Spleen (tissue), 11 donors: Measurements from ENCODE around the gene USP10. TPM values are rescaled to one million over a fixed set of nuclear protein-coding genes. Genes with fewer than 3 reads are reported as not detected.

Experiments
- DNase-seq: peaks from one replicate; pipeline ENCODE4 v3.0.0-alpha.2; 2020
- H3K27ac ChIP-seq, 8 donors: fragments of 200-600 bp; sonication (generic) in 7 of 8; 1 replicate in 4 of 8; 2 replicates in 4 of 8; pipeline versions ENCODE4 v1.5.0 to v1.8.0; 2016 to 2021; ENCODE audit warnings: inconsistent platforms in 4 of 8, mild to moderate bottlenecking in 4 of 8, moderate library complexity in 1 of 8
- H3K27me3 ChIP-seq, 7 donors: fragments of 200-600 bp; sonication (generic) in 6 of 7; replicated peaks in 1 of 7; 1 replicate in 4 of 7; 2 replicates in 3 of 7; pipeline versions ENCODE4 v1.5.0 to v1.8.0; 2016 to 2021; ENCODE audit warnings: inconsistent platforms in 3 of 7, mild to moderate bottlenecking in 1 of 7
- H3K36me3 ChIP-seq, 6 donors: fragments of 200-600 bp; sonication (generic) in 5 of 6; 1 replicate in 4 of 6; 2 replicates in 2 of 6; pipeline versions ENCODE4 v1.5.0 to v1.8.0; 2016 to 2021; ENCODE audit warnings: inconsistent platforms in 2 of 6
- H3K4me1 ChIP-seq, 6 donors: fragments of 200-600 bp; sonication (generic) in 5 of 6; 1 replicate in 3 of 6; 2 replicates in 3 of 6; pipeline versions ENCODE4 v1.5.0 to v1.8.0; 2016 to 2021; ENCODE audit warnings: inconsistent platforms in 3 of 6
- H3K4me3 ChIP-seq, 8 donors: fragments of 200-600 bp; sonication (generic) in 7 of 8; 1 replicate in 4 of 8; 2 replicates in 4 of 8; pipeline versions ENCODE4 v1.5.0 to v1.8.0; 2016 to 2021; ENCODE audit warnings: inconsistent platforms in 4 of 8, mild to moderate bottlenecking in 4 of 8, moderate library complexity in 2 of 8
- H3K9me3 ChIP-seq, 8 donors: fragments of 200-600 bp; sonication (generic) in 7 of 8; 1 replicate in 4 of 8; 2 replicates in 4 of 8; pipeline versions ENCODE4 v1.5.0 to v1.8.0; 2016 to 2021; ENCODE audit warnings: inconsistent platforms in 4 of 8
- CTCF ChIP-seq, 11 experiments: fragments of 200-600 bp in 7 of 11; fragments of 450-650 bp in 4 of 11; sonication (generic) in 4 of 11; IDR thresholded peaks in 8 of 11; conservative IDR thresholded peaks in 3 of 11; 1 replicate in 7 of 11; 2 replicates in 4 of 11; pipeline versions ENCODE4 v1.4.0 to v1.8.0; 2016 to 2021; ENCODE audit warnings: antibody characterized with exemption in 11 of 11, inconsistent platforms in 4 of 11, mild to moderate bottlenecking in 1 of 11
- POLR2A ChIP-seq, 3 donors: fragments of 450-650 bp; IDR thresholded peaks; one replicate each; pipeline ENCODE4 v1.5.1; 2017; ENCODE audit warnings: antibody characterized with exemption in 3 of 3, mild to moderate bottlenecking in 1 of 3
- POLR2AphosphoS5 ChIP-seq, 3 donors: sonication (generic); formaldehyde crosslinking; IDR thresholded peaks; one replicate each; pipeline ENCODE4 v1.5.1; 2017; ENCODE audit warnings: antibody characterized with exemption in 3 of 3
- WGBS, 5 donors: extraction: QIAGEN DNeasy Blood & Tissue Kit in 3 of 5; methylation state at CpG; one replicate each; pipeline versions ENCODE4 v1.1.5 to v1.1.7; 2013 to 2018; 5-methylcytosine and 5-hydroxymethylcytosine counted together
- intact Hi-C: fragments of 100-400 bp; cut with DNase I; formaldehyde crosslinking; loops from one replicate; pipeline ENCODE4 v1.15.0; 2023; ENCODE audit warnings: low total_unique reads
- polyA plus RNA-seq, 3 donors: library from polyadenylated mRNA; stranded (reverse); fragments of 200-250 nt; gene quantifications; one replicate each; pipeline ENCODE4 v1.2.1, GENCODE V29; 2013
- total RNA-seq, 7 donors: library from RNA; depleted of rRNA in 3 of 7; stranded (reverse); fragments of >200 nt in 3 of 7; fragmentation: NEBNext Ultra II Directional in 4 of 7; extraction: Animal tissue kit (Norgen Biotek cat#: 25700) in 4 of 7; gene quantifications; one replicate each; pipeline versions ENCODE4 v1.1.0 to v1.2.1, GENCODE V29; 2016 to 2021
- donor health status: healthy with polysubstance abuse.
- donor health status: DM: no; HTN: no; CAD: no; lungs with moderate emphysema.
- donor health status: DM: no; HTN: no; CAD: no.
- donor health status: Bipolar disorder and iron deficiency.
- donor health status: healthy.
- donor health status: DM: no; HTN: no; CAD: no.
- donor health status: DM: yes; HTN: yes; CAD: no.

USP10 gene
- total and polyA plus RNA-seq, 10 donors = 28.1 to 105 (median 79.5) TPM

- no peak for DNase-seq
- H3K4me3 ChIP-seq = no peak overlapping the region
- H3K27me3 ChIP-seq = peaks cover 0 to 27% (median 0%) of the 10 kb centered on the region in 7 donors
- H3K27ac ChIP-seq = peak overlapping the region in 1 of 8 donors; percentile 21
- intact Hi-C loops = no loop called here
- peaks cover 0 to 56% (median 21%) of the 10 kb centered on the region in 6 donors for H3K4me1 ChIP-seq
- no peaks in the 10 kb centered on the region for H3K36me3 ChIP-seq
- TF ChIP-seq CTCF (IDR thresholded peaks at IDR 0.05 in 8 of 11, conservative IDR thresholded peaks at IDR 0.05 in 3 of 11) (no peak), POLR2AphosphoS5 (IDR thresholded peaks at IDR 0.05) (no peak), POLR2A (IDR thresholded peaks at IDR 0.05) (no peak)
- H3K9me3 ChIP-seq = no peaks in the 10 kb centered on the region
- WGBS, 5 donors = 65 to 86% (median 76%) methylated on average over 8 of the region's 8 CpGs
Measured at GRCh38 chr16:84808826-84809225, 109.0 kb downstream of the USP10 start.

DNA sequence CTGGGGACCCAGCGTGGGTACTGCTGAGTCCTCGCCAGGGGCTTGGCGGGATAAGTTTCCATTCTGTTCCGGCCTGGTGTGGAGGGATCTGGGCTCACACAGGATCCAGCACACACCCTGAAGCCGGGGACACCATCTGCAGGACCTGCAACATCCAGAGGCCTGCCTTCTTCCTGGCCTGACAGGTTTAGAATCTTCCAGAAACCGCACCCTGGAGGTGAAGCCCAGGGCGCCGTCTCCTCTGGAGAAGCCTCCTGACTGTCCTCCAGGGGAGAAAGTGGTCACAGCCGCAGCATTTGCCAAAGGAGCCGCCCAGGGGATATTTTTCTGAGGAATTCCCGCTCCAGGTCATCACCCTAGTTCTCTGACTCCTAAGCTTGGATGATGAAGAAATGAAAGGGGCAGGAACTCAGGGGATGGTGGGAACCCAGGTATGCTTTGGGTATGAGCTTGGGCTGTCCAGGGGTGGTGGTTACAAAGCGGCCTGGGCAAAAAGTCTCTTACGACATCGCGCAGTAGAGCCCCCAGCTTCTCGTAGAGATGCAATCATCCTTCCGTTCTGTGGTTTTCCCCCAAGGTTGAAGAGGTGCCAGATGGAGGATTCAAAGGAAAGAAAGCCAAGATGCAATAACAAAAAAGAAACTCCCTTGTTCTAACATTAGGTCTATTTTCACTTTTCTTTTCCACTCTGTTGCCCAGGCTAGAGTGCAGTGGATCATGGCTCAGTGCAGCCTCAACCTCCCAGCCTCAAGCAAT lies 110.9 kb downstream of the USP10 start:
- H3K4me1 ChIP-seq = peaks cover 0 to 52% (median 21%) of the 10 kb centered on the region in 6 donors
- intact Hi-C loops = no loop called here
- H3K36me3 ChIP-seq = no peaks in the 10 kb centered on the region
- H3K27me3 ChIP-seq = peaks cover 0 to 27% (median 0%) of the 10 kb centered on the region in 7 donors
- peak in 1 of 3 donors; percentile 56 for TF ChIP-seq POLR2AphosphoS5 (IDR thresholded peaks at IDR 0.05)
- TF ChIP-seq POLR2A (IDR thresholded peaks at IDR 0.05) = no peak
- 50 to 61% (median 54%) methylated on average over 15 to 17 of the region's 17 CpGs for WGBS, 5 donors
- H3K9me3 ChIP-seq = no peaks in the 10 kb centered on the region
- peak overlapping the region in 1 of 8 donors; percentile 17 for H3K4me3 ChIP-seq
- H3K27ac ChIP-seq = peak overlapping the region in 6 of 8 donors; percentile 18 to 85 (median 66)
- no peak for DNase-seq

- H3K27me3 ChIP-seq = peaks cover 0 to 24% (median 0%) of the 10 kb centered on the region in 7 donors
- peaks cover 0 to 44% (median 14%) of the 10 kb centered on the region in 6 donors for H3K4me1 ChIP-seq
- no peak for DNase-seq
- 86 to 100% (median 96%) methylated on average over 2 of the region's 2 CpGs for WGBS, 5 donors
- intact Hi-C loops = no loop called here
- H3K36me3 ChIP-seq = no peaks in the 10 kb centered on the region
- peak overlapping the region in 1 of 8 donors; percentile 17 for H3K4me3 ChIP-seq
- TF ChIP-seq POLR2A (IDR thresholded peaks at IDR 0.05) (no peak), CTCF (IDR thresholded peaks at IDR 0.05 in 8 of 11, conservative IDR thresholded peaks at IDR 0.05 in 3 of 11) (no peak), POLR2AphosphoS5 (IDR thresholded peaks at IDR 0.05) (no peak)
- peak overlapping the region in 6 of 8 donors; percentile 18 to 85 (median 66) for H3K27ac ChIP-seq
- no peaks in the 10 kb centered on the region for H3K9me3 ChIP-seq
Measured at GRCh38 chr16:84811529-84811928, 111.7 kb downstream of the USP10 start.

DNA sequence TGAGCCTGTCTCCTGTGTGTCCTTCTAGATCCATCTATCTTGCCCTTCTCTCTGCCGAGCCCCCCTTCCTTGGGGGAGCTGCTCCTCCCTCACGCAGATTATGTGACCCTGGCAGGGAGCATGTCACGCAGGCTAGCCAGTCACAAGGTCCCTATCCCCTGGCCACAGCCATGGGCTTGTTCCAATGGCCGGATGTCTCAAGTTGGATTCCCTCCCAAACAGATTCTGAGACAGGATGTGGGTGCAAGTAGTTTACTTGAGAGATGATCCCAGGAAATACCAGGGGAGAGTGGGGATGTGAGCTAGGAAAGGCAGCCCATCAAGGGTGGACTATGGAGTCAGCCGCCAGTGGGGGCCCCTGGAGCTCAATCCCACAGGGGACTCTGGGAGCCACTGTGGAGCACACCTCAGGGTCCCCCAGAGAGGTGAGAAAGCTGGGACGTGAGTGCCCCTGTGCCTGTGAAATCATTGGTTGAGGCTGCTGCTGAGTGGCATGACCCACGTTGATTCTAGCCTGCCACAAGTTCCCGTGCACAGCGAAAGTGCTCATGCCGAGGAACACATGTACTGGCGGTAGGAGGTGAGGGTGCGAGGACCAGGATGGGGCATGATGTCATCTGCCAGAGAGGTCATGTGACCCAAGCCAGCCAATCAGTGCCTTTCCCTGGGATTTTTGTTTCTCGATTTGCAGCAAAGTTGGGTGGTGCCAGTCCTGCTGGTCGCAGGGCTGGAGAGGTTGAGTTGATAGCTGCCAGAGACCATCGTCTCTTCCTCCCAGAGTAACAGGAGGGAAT lies 113.5 kb downstream of the USP10 start:
- no peak for TF ChIP-seq CTCF (IDR thresholded peaks at IDR 0.05 in 8 of 11, conservative IDR thresholded peaks at IDR 0.05 in 3 of 11)
- no peak for TF ChIP-seq POLR2A (IDR thresholded peaks at IDR 0.05)
- no peak for TF ChIP-seq POLR2AphosphoS5 (IDR thresholded peaks at IDR 0.05)
- no peaks in the 10 kb centered on the region for H3K36me3 ChIP-seq
- 74 to 80% (median 78%) methylated on average over 12 to 15 of the region's 15 CpGs for WGBS, 5 donors
- no peaks in the 10 kb centered on the region for H3K9me3 ChIP-seq
- intact Hi-C loops = no loop called here
- H3K4me3 ChIP-seq = no peak overlapping the region
- no peak for DNase-seq
- peaks cover 0 to 32% (median 10%) of the 10 kb centered on the region in 6 donors for H3K4me1 ChIP-seq
- no peak overlapping the region for H3K27ac ChIP-seq
- H3K27me3 ChIP-seq = peaks cover 0 to 31% (median 0%) of the 10 kb centered on the region in 7 donors
